GM23338 (cell line): ENCODE data around the gene MC3R. TPM values are rescaled to one million over a fixed set of nuclear protein-coding genes. Genes with fewer than 3 reads are reported as not detected.

Experiments used
- ATAC-seq: fragments of 200-7000 bp; cut with Tn5 transposase; 3 replicates; pipeline ENCODE4 v1.9.1; 2020
- DNase-seq: peaks from one replicate; pipeline ENCODE4 v3.0.0-alpha.2; 2015; ENCODE audit warnings: low spot score
- H2AFZ ChIP-seq: fragments of 200-600 bp; sonication (generic); 2 replicates; pipeline ENCODE4 v1.8.0; 2016; ENCODE audit warnings: antibody characterized with exemption, mild to moderate bottlenecking, moderate library complexity
- H3F3A ChIP-seq: fragments of 200-600 bp; sonication (generic); replicated peaks from 2 replicates; pipeline ENCODE4 v1.8.0; 2017; ENCODE audit warnings: antibody characterized with exemption, mixed run types, low read depth
- H3K27ac ChIP-seq: fragments of 200-600 bp; sonication (generic); 2 replicates; pipeline ENCODE4 v1.6.1; 2016; ENCODE audit warnings: low read depth
- H3K27me3 ChIP-seq: fragments of 200-600 bp; sonication (generic); 2 replicates; pipeline ENCODE4 v1.8.0; 2016; ENCODE audit warnings: mild to moderate bottlenecking, mixed run types, moderate library complexity; ENCODE audit not compliant: insufficient read depth
- H3K36me3 ChIP-seq: fragments of 200-600 bp; sonication (generic); 2 replicates; pipeline ENCODE4 v1.8.0; 2016; ENCODE audit warnings: mild to moderate bottlenecking; ENCODE audit not compliant: insufficient read depth
- H3K4me1 ChIP-seq: fragments of 200-600 bp; sonication (generic); 2 replicates; pipeline ENCODE4 v1.8.0; 2016; ENCODE audit warnings: mild to moderate bottlenecking, moderate library complexity; ENCODE audit not compliant: insufficient read depth
- H3K4me2 ChIP-seq: fragments of 200-600 bp; sonication (generic); 2 replicates; pipeline ENCODE4 v1.7.1; 2017; ENCODE audit warnings: mixed run types
- H3K4me3 ChIP-seq: fragments of 200-600 bp; sonication (generic); 2 replicates; pipeline ENCODE4 v1.6.1; 2016; ENCODE audit warnings: mixed run types
- H3K79me2 ChIP-seq: fragments of 200-600 bp; sonication (generic); replicated peaks from 2 replicates; pipeline ENCODE4 v1.8.0; 2017; ENCODE audit warnings: mild to moderate bottlenecking; ENCODE audit not compliant: insufficient read depth
- H3K9me2 ChIP-seq: fragments of 200-600 bp; sonication (generic); 2 replicates; pipeline ENCODE4 v1.8.0; 2017; ENCODE audit not compliant: insufficient read depth
- H4K20me1 ChIP-seq: fragments of 200-600 bp; sonication (generic); replicated peaks from 2 replicates; pipeline ENCODE4 v1.8.0; 2017; ENCODE audit warnings: mild to moderate bottlenecking; ENCODE audit not compliant: insufficient read depth
- H3K27ac Mint-ChIP-seq: 2 replicates; pipeline ENCODE4 v1.8.0; 2020; ENCODE audit warnings: inconsistent platforms, mild to moderate bottlenecking, moderate library complexity, mixed read lengths
- H3K27me3 Mint-ChIP-seq: 3 replicates; pipeline ENCODE4 v1.8.0; 2022; ENCODE audit warnings: low read depth, mild to moderate bottlenecking, moderate library complexity, mixed read lengths, inconsistent platforms; ENCODE audit not compliant: insufficient read depth, poor library complexity
- H3K36me3 Mint-ChIP-seq: 3 replicates; pipeline ENCODE4 v1.8.0; 2021; ENCODE audit warnings: low read depth, mild to moderate bottlenecking, inconsistent platforms, moderate library complexity, mixed read lengths
- H3K4me1 Mint-ChIP-seq: 3 replicates; pipeline ENCODE4 v1.8.0; 2020; ENCODE audit warnings: mild to moderate bottlenecking, inconsistent platforms, mixed read lengths
- H3K4me3 Mint-ChIP-seq: 3 replicates; pipeline ENCODE4 v1.8.0; 2021; ENCODE audit warnings: moderate library complexity, mild to moderate bottlenecking, inconsistent platforms, mixed read lengths
- H3K9me3 Mint-ChIP-seq: 3 replicates; pipeline ENCODE4 v1.8.0; 2020; ENCODE audit warnings: moderate library complexity, mild to moderate bottlenecking, inconsistent platforms, mixed read lengths
- CREB1 ChIP-seq: fragments of 250-450 bp; sonication (Bioruptor Pico); IDR thresholded peaks from 2 replicates; pipeline ENCODE4 v1.5.0; 2020; ENCODE audit warnings: low read depth, mild to moderate bottlenecking, moderate library complexity
- CTCF ChIP-seq, 2 experiments: fragments of 200-600 bp in 1 of 2; sonication (generic) in 1 of 2; conservative IDR thresholded peaks; 2 replicates each; pipeline versions ENCODE4 v1.5.1 to v1.6.1; 2016 to 2017; ENCODE audit warnings: antibody characterized with exemption in 2 of 2, low read depth in 2 of 2, mild to moderate bottlenecking in 2 of 2, moderate library complexity in 1 of 2
- ETS1 ChIP-seq: IDR thresholded peaks from 2 replicates; pipeline ENCODE4 v1.6.1; 2016; ENCODE audit warnings: antibody characterized with exemption
- EZH2 ChIP-seq: fragments of 200-600 bp; sonication (generic); IDR thresholded peaks from one replicate; pipeline ENCODE4 v1.8.0; 2017; ENCODE audit warnings: antibody characterized with exemption, mild to moderate bottlenecking, low read depth; ENCODE audit not compliant: unreplicated experiment
- EZH2phosphoT487 ChIP-seq: fragments of 200-600 bp; sonication (generic); IDR thresholded peaks from one replicate; pipeline ENCODE4 v1.8.1; 2018; ENCODE audit warnings: antibody characterized with exemption; ENCODE audit not compliant: unreplicated experiment
- JUNB ChIP-seq: IDR thresholded peaks from one replicate; pipeline ENCODE4 v1.6.1; 2016; ENCODE audit warnings: antibody characterized with exemption; ENCODE audit not compliant: unreplicated experiment
- NANOG ChIP-seq: IDR thresholded peaks from 2 replicates; pipeline ENCODE4 v1.6.1; 2016; ENCODE audit warnings: antibody characterized with exemption, borderline replicate concordance
- POLR2AphosphoS5 ChIP-seq: IDR thresholded peaks from 2 replicates; pipeline ENCODE4 v1.6.1; 2016; ENCODE audit warnings: antibody characterized with exemption, low read depth
- REST ChIP-seq: IDR thresholded peaks from one replicate; pipeline ENCODE4 v1.6.1; 2018; ENCODE audit warnings: antibody characterized with exemption; ENCODE audit not compliant: unreplicated experiment
- STAT1 ChIP-seq: IDR thresholded peaks from one replicate; pipeline ENCODE4 v1.6.1; 2016; ENCODE audit warnings: antibody characterized with exemption; ENCODE audit not compliant: unreplicated experiment
- ZNF114 ChIP-seq: fragments of 250-450 bp; sonication (Bioruptor Pico); IDR thresholded peaks from 2 replicates; pipeline ENCODE4 v1.5.0; 2020; ENCODE audit warnings: mild to moderate bottlenecking, moderate library complexity
- ZNF331 ChIP-seq: fragments of 250-450 bp; sonication (Bioruptor Pico); IDR thresholded peaks from 2 replicates; pipeline ENCODE4 v1.5.0; 2020; ENCODE audit warnings: low read depth, mild to moderate bottlenecking, moderate library complexity
- ZNF462 ChIP-seq: fragments of 250-450 bp; sonication (Bioruptor Pico); IDR thresholded peaks from 2 replicates; pipeline ENCODE4 v1.5.0; 2020; ENCODE audit warnings: mild to moderate bottlenecking, moderate library complexity
- polyA plus RNA-seq: library from polyadenylated mRNA; unstranded; fragments of >200 nt; fragmentation: Nextera tagmentation; extraction: Ambion mirVana; gene quantifications from 2 replicates; pipeline ENCODE4 v1.2.1, GENCODE V29; 2016
- total RNA-seq: library from RNA; depleted of rRNA; stranded (reverse); fragments of >200 nt; shearing (Covaris generic); gene quantifications from 2 replicates; pipeline ENCODE4 v1.2.3, GENCODE V29; 2014

The MC3R gene
- total and polyA plus RNA-seq, 2 experiments from 2014 or later: not detected

- ATAC-seq (no peak), DNase-seq (no peak)
- Histone ChIP-seq H3K4me3 (no peak overlapping the region), H3K9me2 (no peaks in the 10 kb centered on the region), H3K36me3 (peaks cover 3% of the 10 kb centered on the region), H3K27me3 (no peaks in the 10 kb centered on the region), H3F3A (no peaks in the 10 kb centered on the region), H3K79me2 (no peaks in the 10 kb centered on the region), H3K4me1 (no peaks in the 10 kb centered on the region), H3K4me2 (no peak overlapping the region), H4K20me1 (no peaks in the 10 kb centered on the region), H2AFZ (no peak overlapping the region), H3K27ac (no peak overlapping the region)
- Mint-ChIP-seq H3K27ac (no peak overlapping the region), H3K4me1 (no peaks in the 10 kb centered on the region), H3K4me3 (no peak overlapping the region), H3K27me3 (peaks cover 6% of the 10 kb centered on the region), H3K36me3 (peaks cover 48% of the 10 kb centered on the region), H3K9me3 (peaks cover 87% of the 10 kb centered on the region)
- no peak for TF ChIP-seq CTCF (conservative IDR thresholded peaks at IDR 0.05; ENCODE audit: low read depth in 2 of 2)
- no peak for TF ChIP-seq STAT1
- TF ChIP-seq EZH2phosphoT487: no peak
- TF ChIP-seq ZNF331 (CRISPR knock-in tag): no peak
- no peak for TF ChIP-seq JUNB
- TF ChIP-seq ZNF114 (CRISPR knock-in tag): no peak
- no peak for TF ChIP-seq POLR2AphosphoS5
- TF ChIP-seq CREB1 (CRISPR knock-in tag): no peak
- no peak for TF ChIP-seq EZH2
- TF ChIP-seq NANOG: no peak
- no peak for TF ChIP-seq REST
- TF ChIP-seq ETS1: no peak
- TF ChIP-seq ZNF462 (CRISPR knock-in tag): no peak
Measured at GRCh38 chr20:56237335-56237734, 11.2 kb upstream of the MC3R start.
